Measurements from ENCODE around the gene ARHGAP23.

The ARHGAP23 gene

GRCh38 chr17:38556239-38556638, 128.0 kb downstream of the ARHGAP23 start:
- FAIRE-seq = no peak

GRCh38 chr17:38557396-38557795, 129.1 kb downstream of the ARHGAP23 start:
- FAIRE-seq = no peak

GRCh38 chr17:38557836-38558727, 129.8 kb downstream of the ARHGAP23 start:
- no peak for FAIRE-seq

GRCh38 chr17:38558728-38559050, 130.4 kb downstream of the ARHGAP23 start:
- no peak for FAIRE-seq

- FAIRE-seq = no peak
Observed at GRCh38 chr17:38559051-38559879, 131.0 kb downstream of the ARHGAP23 start.

GRCh38 chr17:38559880-38560230, 131.6 kb downstream of the ARHGAP23 start:
- no peak for FAIRE-seq

GRCh38 chr17:38560503-38561318, 132.4 kb downstream of the ARHGAP23 start:
- no peak for FAIRE-seq

GRCh38 chr17:38561416-38562214, 133.4 kb downstream of the ARHGAP23 start:
- FAIRE-seq = no peak

Measured in G401.6 (cell line).